ENCODE results near the gene ABTB1.

ABTB1 gene

GRCh38 chr3:127718245-127718915 is 45.6 kb downstream of the ABTB1 start:
- Histone ChIP-seq H3K79me2 (ENCODE audit: insufficient read depth, low read length) (no peaks in the 10 kb centered on the region), H3K4me3 (ENCODE audit: low read length, poor library complexity, severe bottlenecking) (no peak overlapping the region), H3K27me3 (ENCODE audit: insufficient read depth, low read length, poor library complexity, severe bottlenecking) (no peaks in the 10 kb centered on the region), H3K36me3 (ENCODE audit: insufficient read depth, low read length) (peaks cover 82% of the 10 kb centered on the region), H3K9ac (ENCODE audit: low read depth, low read length, poor library complexity, severe bottlenecking) (no peak overlapping the region), H3K4me2 (ENCODE audit: low read depth, low read length, poor library complexity, severe bottlenecking) (no peak overlapping the region), H4K20me1 (ENCODE audit: insufficient read depth, low read length, poor library complexity, severe bottlenecking) (no peaks in the 10 kb centered on the region), H2AFZ (ENCODE audit: low read length) (no peak overlapping the region), H3K9me2 (replicated peaks; ENCODE audit: low read depth, low read length) (no peaks in the 10 kb centered on the region), H3K4me1 (ENCODE audit: insufficient read depth, low read length, poor library complexity, severe bottlenecking) (no peaks in the 10 kb centered on the region), H3K9me3 (ENCODE audit: insufficient read depth, low read depth, low read length) (no peaks in the 10 kb centered on the region), H3F3A (ENCODE audit: low read depth) (no peaks in the 10 kb centered on the region)
- TF ChIP-seq, protein P1, sequence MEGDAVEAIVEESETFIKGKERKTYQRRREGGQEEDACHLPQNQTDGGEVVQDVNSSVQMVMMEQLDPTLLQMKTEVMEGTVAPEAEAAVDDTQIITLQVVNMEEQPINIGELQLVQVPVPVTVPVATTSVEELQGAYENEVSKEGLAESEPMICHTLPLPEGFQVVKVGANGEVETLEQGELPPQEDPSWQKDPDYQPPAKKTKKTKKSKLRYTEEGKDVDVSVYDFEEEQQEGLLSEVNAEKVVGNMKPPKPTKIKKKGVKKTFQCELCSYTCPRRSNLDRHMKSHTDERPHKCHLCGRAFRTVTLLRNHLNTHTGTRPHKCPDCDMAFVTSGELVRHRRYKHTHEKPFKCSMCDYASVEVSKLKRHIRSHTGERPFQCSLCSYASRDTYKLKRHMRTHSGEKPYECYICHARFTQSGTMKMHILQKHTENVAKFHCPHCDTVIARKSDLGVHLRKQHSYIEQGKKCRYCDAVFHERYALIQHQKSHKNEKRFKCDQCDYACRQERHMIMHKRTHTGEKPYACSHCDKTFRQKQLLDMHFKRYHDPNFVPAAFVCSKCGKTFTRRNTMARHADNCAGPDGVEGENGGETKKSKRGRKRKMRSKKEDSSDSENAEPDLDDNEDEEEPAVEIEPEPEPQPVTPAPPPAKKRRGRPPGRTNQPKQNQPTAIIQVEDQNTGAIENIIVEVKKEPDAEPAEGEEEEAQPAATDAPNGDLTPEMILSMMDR (conservative IDR thresholded peaks at IDR 0.05; ENCODE audit: low read length): no peak
- TF ChIP-seq EZH2phosphoT487 (IDR thresholded peaks at IDR 0.05; ENCODE audit: borderline replicate concordance): no peak

- Histone ChIP-seq H3K27me3 (ENCODE audit: insufficient read depth, low read length, poor library complexity, severe bottlenecking) (no peaks in the 10 kb centered on the region), H3K36me3 (ENCODE audit: insufficient read depth, low read length) (peaks cover 78% of the 10 kb centered on the region), H3K9me2 (replicated peaks; ENCODE audit: low read depth, low read length) (no peaks in the 10 kb centered on the region), H3K4me3 (ENCODE audit: low read length, poor library complexity, severe bottlenecking) (no peak overlapping the region), H3K79me2 (ENCODE audit: insufficient read depth, low read length) (no peaks in the 10 kb centered on the region), H3K9ac (ENCODE audit: low read depth, low read length, poor library complexity, severe bottlenecking) (no peak overlapping the region), H4K20me1 (ENCODE audit: insufficient read depth, low read length, poor library complexity, severe bottlenecking) (no peaks in the 10 kb centered on the region), H3K4me1 (ENCODE audit: insufficient read depth, low read length, poor library complexity, severe bottlenecking) (no peaks in the 10 kb centered on the region), H3K9me3 (ENCODE audit: insufficient read depth, low read depth, low read length) (no peaks in the 10 kb centered on the region), H2AFZ (ENCODE audit: low read length) (no peak overlapping the region), H3K4me2 (ENCODE audit: low read depth, low read length, poor library complexity, severe bottlenecking) (no peak overlapping the region), H3F3A (ENCODE audit: low read depth) (no peaks in the 10 kb centered on the region)
- no peak for TF ChIP-seq EZH2phosphoT487 (IDR thresholded peaks at IDR 0.05; ENCODE audit: borderline replicate concordance)
- TF ChIP-seq, protein P1 (conservative IDR thresholded peaks at IDR 0.05; ENCODE audit: low read length): no peak
These were observed 46.2 kb downstream of the ABTB1 start for GRCh38 chr3:127718916-127719290.

- no peak for TF ChIP-seq EZH2phosphoT487 (IDR thresholded peaks at IDR 0.05; ENCODE audit: borderline replicate concordance)
- TF ChIP-seq, protein P1 (conservative IDR thresholded peaks at IDR 0.05; ENCODE audit: low read length): no peak
- peaks cover 78% of the 10 kb centered on the region for H3K36me3 ChIP-seq (ENCODE audit: insufficient read depth, low read length)
- no peaks in the 10 kb centered on the region for H3K9me2 ChIP-seq (replicated peaks; ENCODE audit: low read depth, low read length)
- H2AFZ ChIP-seq (ENCODE audit: low read length): no peak overlapping the region
- H3K4me3 ChIP-seq (ENCODE audit: low read length, poor library complexity, severe bottlenecking): no peak overlapping the region
- H3K9ac ChIP-seq (ENCODE audit: low read depth, low read length, poor library complexity, severe bottlenecking): no peak overlapping the region
- H3K4me2 ChIP-seq (ENCODE audit: low read depth, low read length, poor library complexity, severe bottlenecking): no peak overlapping the region
- no peaks in the 10 kb centered on the region for H3K9me3 ChIP-seq (ENCODE audit: insufficient read depth, low read depth, low read length)
- no peaks in the 10 kb centered on the region for H3K79me2 ChIP-seq (ENCODE audit: insufficient read depth, low read length)
- H3F3A ChIP-seq (ENCODE audit: low read depth): no peaks in the 10 kb centered on the region
- H3K27me3 ChIP-seq (ENCODE audit: insufficient read depth, low read length, poor library complexity, severe bottlenecking): no peaks in the 10 kb centered on the region
- no peaks in the 10 kb centered on the region for H4K20me1 ChIP-seq (ENCODE audit: insufficient read depth, low read length, poor library complexity, severe bottlenecking)
- H3K4me1 ChIP-seq (ENCODE audit: insufficient read depth, low read length, poor library complexity, severe bottlenecking): no peaks in the 10 kb centered on the region
These were observed 46.6 kb downstream of the ABTB1 start for GRCh38 chr3:127719369-127719768.
